Upper lobe of left lung (tissue), 6 donors: ENCODE measurements around the gene GMEB1. TPM values are rescaled to one million over a fixed set of nuclear protein-coding genes. Genes with fewer than 3 reads are reported as not detected.

Experiments
- ATAC-seq, 2 donors: fragments of 200-7000 bp; cut with Tn5 transposase; one replicate each; pipeline ENCODE4 v1.9.1; 2022; ENCODE audit warnings: mild to moderate bottlenecking in 2 of 2, moderate library complexity in 2 of 2; ENCODE audit not compliant: low FRiP score in 2 of 2
- DNase-seq, 2 donors: peaks; one replicate each; pipeline ENCODE4 v3.0.0-alpha.2; 2019 to 2020
- H3K27ac ChIP-seq, 4 donors: fragments of 200-600 bp; sonication (generic); one replicate each; pipeline ENCODE4 v1.5.1; 2016 to 2019
- H3K27me3 ChIP-seq, 4 donors: fragments of 200-600 bp; sonication (generic); one replicate each; pipeline ENCODE4 v1.5.1; 2017 to 2019
- H3K36me3 ChIP-seq, 4 donors: fragments of 200-600 bp; sonication (generic); one replicate each; pipeline ENCODE4 v1.5.1; 2016 to 2019
- H3K4me1 ChIP-seq, 4 donors: fragments of 200-600 bp; sonication (generic); one replicate each; pipeline ENCODE4 v1.5.1; 2018 to 2019
- H3K4me3 ChIP-seq, 4 donors: fragments of 200-600 bp; sonication (generic); one replicate each; pipeline ENCODE4 v1.5.1; 2017 to 2019; ENCODE audit warnings: mild to moderate bottlenecking in 2 of 4, moderate library complexity in 1 of 4
- H3K9me3 ChIP-seq, 4 donors: fragments of 200-600 bp; sonication (generic); one replicate each; pipeline ENCODE4 v1.5.1; 2018 to 2019
- EP300 ChIP-seq, 4 donors: sonication (generic); formaldehyde crosslinking; IDR thresholded peaks; one replicate each; pipeline ENCODE4 v1.5.1; 2017; ENCODE audit warnings: antibody characterized with exemption in 4 of 4, control low read depth in 2 of 4
- POLR2A ChIP-seq, 4 donors: fragments of 450-650 bp; IDR thresholded peaks; one replicate each; pipeline ENCODE4 v1.5.1; 2016 to 2017; ENCODE audit warnings: antibody characterized with exemption in 4 of 4, mild to moderate bottlenecking in 2 of 4
- POLR2AphosphoS5 ChIP-seq, 2 donors: sonication (generic); formaldehyde crosslinking; IDR thresholded peaks; one replicate each; pipeline ENCODE4 v1.5.1; 2017; ENCODE audit warnings: antibody characterized with exemption in 2 of 2
- WGBS, 2 donors: methylation state at CpG; one replicate each; pipeline ENCODE4 v1.1.5; 2017 to 2018; 5-methylcytosine and 5-hydroxymethylcytosine counted together
- total RNA-seq, 6 donors: library from RNA; depleted of rRNA in 4 of 6; stranded (reverse); fragments of >200 nt in 4 of 6; gene quantifications; one replicate each; pipeline versions ENCODE4 v1.1.0 to v1.2.1, GENCODE V29; 2016 to 2021
- TF ChIP-seq, protein P1 (sequence below), 6 experiments: fragments of 450-650 bp in 4 of 6; fragments of 200-600 bp in 2 of 6; sonication (generic) in 2 of 6; IDR thresholded peaks; one replicate each; pipeline ENCODE4 v1.5.1; 2016 to 2019; ENCODE audit warnings: antibody characterized with exemption in 6 of 6
- donor health status: DM: no; HTN: no; CAD: no; lungs with moderate emphysema.
- donor health status: DM: no; HTN: yes; CAD: no; lungs with severe emphysema.

GMEB1 gene, protein sequence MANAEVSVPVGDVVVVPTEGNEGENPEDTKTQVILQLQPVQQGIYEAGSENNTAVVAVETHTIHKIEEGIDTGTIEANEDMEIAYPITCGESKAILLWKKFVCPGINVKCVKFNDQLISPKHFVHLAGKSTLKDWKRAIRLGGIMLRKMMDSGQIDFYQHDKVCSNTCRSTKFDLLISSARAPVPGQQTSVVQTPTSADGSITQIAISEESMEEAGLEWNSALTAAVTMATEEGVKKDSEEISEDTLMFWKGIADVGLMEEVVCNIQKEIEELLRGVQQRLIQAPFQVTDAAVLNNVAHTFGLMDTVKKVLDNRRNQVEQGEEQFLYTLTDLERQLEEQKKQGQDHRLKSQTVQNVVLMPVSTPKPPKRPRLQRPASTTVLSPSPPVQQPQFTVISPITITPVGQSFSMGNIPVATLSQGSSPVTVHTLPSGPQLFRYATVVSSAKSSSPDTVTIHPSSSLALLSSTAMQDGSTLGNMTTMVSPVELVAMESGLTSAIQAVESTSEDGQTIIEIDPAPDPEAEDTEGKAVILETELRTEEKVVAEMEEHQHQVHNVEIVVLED
- 10 to 100 TPM in 4 of 6 donors, 1 to 10 TPM in 2; 7.3 to 14.3 (median 10.5) TPM for total RNA-seq

DNA sequence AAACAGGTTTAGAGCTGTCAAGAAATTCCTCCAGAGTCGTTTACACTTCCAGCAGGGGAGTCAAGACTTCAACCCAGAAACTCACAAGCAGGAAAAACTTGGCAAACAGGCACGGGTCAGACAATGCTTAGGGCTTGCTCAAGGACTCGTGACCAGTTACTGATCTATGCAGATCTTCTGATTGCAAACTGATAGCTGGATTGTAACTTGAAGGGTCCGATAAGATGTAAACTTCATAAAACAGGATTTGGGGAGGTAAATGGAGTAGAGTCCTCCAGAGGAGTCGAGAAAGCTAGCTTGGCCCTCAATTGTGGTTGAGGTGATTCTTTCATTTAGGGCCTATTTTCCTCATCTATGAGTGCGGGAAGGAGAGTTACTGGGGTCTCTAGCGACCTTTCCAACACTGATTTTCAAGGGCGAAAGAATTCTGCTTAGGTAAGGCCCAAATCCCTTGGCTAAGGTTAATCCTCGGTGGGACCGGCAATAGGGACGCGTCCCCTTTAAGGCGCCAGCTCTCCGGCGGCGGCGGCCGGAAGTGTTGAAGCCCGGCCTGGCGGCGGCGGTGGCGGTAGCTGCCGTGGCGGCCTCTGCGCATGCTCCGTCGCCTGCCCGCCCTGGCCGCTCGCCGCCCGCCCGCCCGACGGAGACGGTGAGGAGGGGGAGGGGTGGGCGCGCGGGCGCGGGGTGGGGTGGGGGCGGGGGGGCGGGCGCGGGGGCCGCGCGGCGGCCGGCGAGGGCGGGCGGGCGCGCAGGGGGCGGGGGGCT, at the start of gene GMEB1:
TSS of gene GMEB1 (plus strand) at position 594 of the 765 bp plus-strand sequence. CDS start 14,829 bp downstream, outside the sequence.
- DNase-seq (peak; percentile 91 to 98), ATAC-seq (peak; percentile 89 to 93)
- TF ChIP-seq POLR2AphosphoS5 (IDR thresholded peaks at IDR 0.05) (peak in 1 of 2 donors; percentile 57), EP300 (IDR thresholded peaks at IDR 0.05) (no peak), POLR2A (IDR thresholded peaks at IDR 0.05) (peak in 1 of 4 donors; percentile 27)
- TF ChIP-seq, protein P1, sequence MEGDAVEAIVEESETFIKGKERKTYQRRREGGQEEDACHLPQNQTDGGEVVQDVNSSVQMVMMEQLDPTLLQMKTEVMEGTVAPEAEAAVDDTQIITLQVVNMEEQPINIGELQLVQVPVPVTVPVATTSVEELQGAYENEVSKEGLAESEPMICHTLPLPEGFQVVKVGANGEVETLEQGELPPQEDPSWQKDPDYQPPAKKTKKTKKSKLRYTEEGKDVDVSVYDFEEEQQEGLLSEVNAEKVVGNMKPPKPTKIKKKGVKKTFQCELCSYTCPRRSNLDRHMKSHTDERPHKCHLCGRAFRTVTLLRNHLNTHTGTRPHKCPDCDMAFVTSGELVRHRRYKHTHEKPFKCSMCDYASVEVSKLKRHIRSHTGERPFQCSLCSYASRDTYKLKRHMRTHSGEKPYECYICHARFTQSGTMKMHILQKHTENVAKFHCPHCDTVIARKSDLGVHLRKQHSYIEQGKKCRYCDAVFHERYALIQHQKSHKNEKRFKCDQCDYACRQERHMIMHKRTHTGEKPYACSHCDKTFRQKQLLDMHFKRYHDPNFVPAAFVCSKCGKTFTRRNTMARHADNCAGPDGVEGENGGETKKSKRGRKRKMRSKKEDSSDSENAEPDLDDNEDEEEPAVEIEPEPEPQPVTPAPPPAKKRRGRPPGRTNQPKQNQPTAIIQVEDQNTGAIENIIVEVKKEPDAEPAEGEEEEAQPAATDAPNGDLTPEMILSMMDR (IDR thresholded peaks at IDR 0.05): peak in 3 of 6 experiments; percentile 11 to 30 (median 20)
- peak within 1 kb of the TSS; percentile 97 to 100 (median 99) for H3K27ac ChIP-seq
- WGBS, 2 donors: 2 to 7% methylated on average over 5 to 25 of the region's 57 CpGs
- no peaks in the 10 kb centered on the region for H3K36me3 ChIP-seq
- no peaks in the 10 kb centered on the region for H3K27me3 ChIP-seq
- H3K9me3 ChIP-seq: no peaks in the 10 kb centered on the region
- H3K4me3 ChIP-seq: peak within 1 kb of the TSS; percentile 89 to 99 (median 97)
- peaks cover 11 to 25% (median 14%) of the 10 kb centered on the region in 4 donors for H3K4me1 ChIP-seq

DNA sequence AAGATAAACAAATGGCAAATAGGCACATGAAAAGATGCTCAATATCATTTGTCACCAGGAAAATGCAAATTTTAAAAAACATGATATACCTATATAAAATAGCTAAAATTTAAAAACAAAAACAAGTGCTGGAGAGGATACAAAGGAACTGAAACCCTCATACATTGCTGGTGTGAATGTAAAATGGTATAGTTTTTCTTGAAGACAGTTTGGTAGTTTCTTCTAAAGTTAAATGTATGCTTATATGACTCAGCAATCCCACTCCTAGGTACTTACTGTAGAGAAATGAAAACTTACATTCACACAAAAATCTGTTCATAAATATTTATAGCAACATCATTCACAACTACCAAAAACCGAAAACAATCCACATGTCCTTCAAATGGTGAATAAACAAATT, 36.9 kb upstream of the GMEB1 start:
- H3K9me3 ChIP-seq: no peaks in the 10 kb centered on the region
- TF ChIP-seq, protein P1 (IDR thresholded peaks at IDR 0.05): no peak
- TF ChIP-seq POLR2AphosphoS5 (IDR thresholded peaks at IDR 0.05) (no peak), EP300 (IDR thresholded peaks at IDR 0.05) (no peak), POLR2A (IDR thresholded peaks at IDR 0.05) (no peak)
- H3K4me3 ChIP-seq: no peak overlapping the region
- DNase-seq: no peak
- H3K27ac ChIP-seq: no peak overlapping the region
- WGBS, 2 donors: 92% methylated on average over 1 of the region's 1 CpG
- H3K4me1 ChIP-seq: no peaks in the 10 kb centered on the region
- H3K27me3 ChIP-seq: no peaks in the 10 kb centered on the region
- no peaks in the 10 kb centered on the region for H3K36me3 ChIP-seq
- ATAC-seq: no peak

- no peak overlapping the region for H3K4me3 ChIP-seq
- WGBS, 2 donors: 96 to 97% methylated on average over 4 of the region's 4 CpGs
- no peak for DNase-seq
- TF ChIP-seq, protein P1 (IDR thresholded peaks at IDR 0.05): no peak
- no peak for TF ChIP-seq POLR2A (IDR thresholded peaks at IDR 0.05)
- no peak for TF ChIP-seq POLR2AphosphoS5 (IDR thresholded peaks at IDR 0.05)
- no peak for TF ChIP-seq EP300 (IDR thresholded peaks at IDR 0.05)
- no peaks in the 10 kb centered on the region for H3K9me3 ChIP-seq
- no peak overlapping the region for H3K27ac ChIP-seq
- H3K27me3 ChIP-seq: no peaks in the 10 kb centered on the region
- no peaks in the 10 kb centered on the region for H3K4me1 ChIP-seq
- no peaks in the 10 kb centered on the region for H3K36me3 ChIP-seq
- ATAC-seq: no peak
Observed at GRCh38 chr1:28632560-28632959, 36.0 kb upstream of the GMEB1 start.

- no peak overlapping the region for H3K27ac ChIP-seq
- ATAC-seq: no peak
- TF ChIP-seq POLR2AphosphoS5 (IDR thresholded peaks at IDR 0.05): no peak
- no peak for TF ChIP-seq EP300 (IDR thresholded peaks at IDR 0.05)
- TF ChIP-seq, protein P1 (IDR thresholded peaks at IDR 0.05): no peak
- TF ChIP-seq POLR2A (IDR thresholded peaks at IDR 0.05): no peak
- no peaks in the 10 kb centered on the region for H3K27me3 ChIP-seq
- WGBS, 2 donors: 95 to 100% methylated on average over 1 of the region's 1 CpG
- no peak for DNase-seq
- no peaks in the 10 kb centered on the region for H3K9me3 ChIP-seq
- H3K4me3 ChIP-seq: no peak overlapping the region
- H3K4me1 ChIP-seq: peaks cover 20 to 35% (median 27%) of the 10 kb centered on the region in 4 donors
- no peaks in the 10 kb centered on the region for H3K36me3 ChIP-seq
Observed at GRCh38 chr1:28640766-28641165, 27.8 kb upstream of the GMEB1 start.
